Caco-2 (cell line): ENCODE results near the gene DDX28. TPM values are rescaled to one million over a fixed set of nuclear protein-coding genes. Genes with fewer than 3 reads are reported as not detected.

Experiments
- BruUV-seq: library from RNA; stranded (reverse); fragments of 400-500 nt; replicated peaks from 2 replicates; lab custom pipeline; 2021; lab: Mats Ljungman, UMichigan
- CTCF ChIA-PET: fragments of 300-600 bp; sonication (Branson Sonifier 250); formaldehyde crosslinking; loops from one replicate; lab custom pipeline; 2022; ENCODE audit warnings: antibody characterized with exemption; lab: Charles Lee
- POLR2A ChIA-PET: fragments of 300-600 bp; sonication (Branson Sonifier 250); formaldehyde crosslinking; loops from one replicate; lab custom pipeline; 2022; ENCODE audit warnings: antibody characterized with exemption; lab: Charles Lee
- DNase-seq, 2 experiments: peaks; one replicate each; pipeline versions ENCODE4 v3.0.0 to v3.0.0-alpha.2; 2020 to 2022
- H3K27me3 ChIP-seq: replicated peaks from 2 replicates; pipeline ENCODE4 v1.6.0; 2011; ENCODE audit warnings: low read length; ENCODE audit not compliant: control insufficient read depth, insufficient read depth
- H3K36me3 ChIP-seq: 2 replicates; pipeline ENCODE4 v1.5.1; 2011; ENCODE audit warnings: low read length; ENCODE audit not compliant: control insufficient read depth, insufficient read depth
- H3K4me1 ChIP-seq: fragments of 250-450 bp; sonication (Bioruptor Pico); 2 replicates; pipeline ENCODE4 v1.5.1; 2020; ENCODE audit warnings: mild to moderate bottlenecking
- H3K4me3 ChIP-seq: 2 replicates; pipeline ENCODE4 v1.5.1; 2011; ENCODE audit warnings: low read depth, mild to moderate bottlenecking, control low read depth, low read length
- H3K9me3 ChIP-seq: fragments of 250-450 bp; sonication (Bioruptor Pico); 2 replicates; pipeline ENCODE4 v1.5.1; 2020; ENCODE audit warnings: mild to moderate bottlenecking, moderate library complexity
- H3K27ac Mint-ChIP-seq: one replicate; pipeline ENCODE4 v1.8.0; 2022; ENCODE audit warnings: mixed read lengths; ENCODE audit not compliant: unreplicated experiment
- H3K27me3 Mint-ChIP-seq: one replicate; pipeline ENCODE4 v1.8.0; 2022; ENCODE audit warnings: mixed read lengths; ENCODE audit not compliant: insufficient read depth, unreplicated experiment
- H3K36me3 Mint-ChIP-seq: one replicate; pipeline ENCODE4 v1.8.0; 2022; ENCODE audit warnings: mild to moderate bottlenecking, mixed read lengths; ENCODE audit not compliant: insufficient read depth, unreplicated experiment
- H3K4me1 Mint-ChIP-seq: one replicate; pipeline ENCODE4 v1.8.0; 2022; ENCODE audit warnings: low read depth, mixed read lengths; ENCODE audit not compliant: unreplicated experiment
- H3K4me3 Mint-ChIP-seq: one replicate; pipeline ENCODE4 v1.8.0; 2022; ENCODE audit warnings: mild to moderate bottlenecking, moderate library complexity, mixed read lengths; ENCODE audit not compliant: unreplicated experiment
- H3K9me3 Mint-ChIP-seq: one replicate; pipeline ENCODE4 v1.8.0; 2022; ENCODE audit warnings: mixed read lengths; ENCODE audit not compliant: unreplicated experiment
- intact Hi-C: fragments of 100-400 bp; cut with micrococcal nuclease; formaldehyde crosslinking; loops from one replicate; pipeline ENCODE4 v1.10.0; 2022; ENCODE audit not compliant: unreplicated experiment
- total RNA-seq: library from RNA; stranded (reverse); gene quantifications from 2 replicates; pipeline ENCODE4 v1.2.3, GENCODE V29; 2022
- TF ChIP-seq, protein P1 (sequence below), 2 experiments: fragments of 200-600 bp in 1 of 2; IDR thresholded peaks; 1 replicate in 1 of 2; 2 replicates in 1 of 2; pipeline versions ENCODE4 v1.5.1 to v1.8.0; 2011 to 2022; ENCODE audit warnings: antibody characterized with exemption in 1 of 2, control low read depth in 1 of 2, inconsistent platforms in 1 of 2, low read depth in 1 of 2, low read length in 1 of 2, mild to moderate bottlenecking in 1 of 2, moderate library complexity in 1 of 2; ENCODE audit not compliant: insufficient read depth in 1 of 2, severe bottlenecking in 1 of 2, unreplicated experiment in 1 of 2

DDX28 gene
- total RNA-seq, 1 experiment from 2014 or later, result 17.1 TPM

- no TSS peak for BruUV-seq
- TF ChIP-seq, protein P1, sequence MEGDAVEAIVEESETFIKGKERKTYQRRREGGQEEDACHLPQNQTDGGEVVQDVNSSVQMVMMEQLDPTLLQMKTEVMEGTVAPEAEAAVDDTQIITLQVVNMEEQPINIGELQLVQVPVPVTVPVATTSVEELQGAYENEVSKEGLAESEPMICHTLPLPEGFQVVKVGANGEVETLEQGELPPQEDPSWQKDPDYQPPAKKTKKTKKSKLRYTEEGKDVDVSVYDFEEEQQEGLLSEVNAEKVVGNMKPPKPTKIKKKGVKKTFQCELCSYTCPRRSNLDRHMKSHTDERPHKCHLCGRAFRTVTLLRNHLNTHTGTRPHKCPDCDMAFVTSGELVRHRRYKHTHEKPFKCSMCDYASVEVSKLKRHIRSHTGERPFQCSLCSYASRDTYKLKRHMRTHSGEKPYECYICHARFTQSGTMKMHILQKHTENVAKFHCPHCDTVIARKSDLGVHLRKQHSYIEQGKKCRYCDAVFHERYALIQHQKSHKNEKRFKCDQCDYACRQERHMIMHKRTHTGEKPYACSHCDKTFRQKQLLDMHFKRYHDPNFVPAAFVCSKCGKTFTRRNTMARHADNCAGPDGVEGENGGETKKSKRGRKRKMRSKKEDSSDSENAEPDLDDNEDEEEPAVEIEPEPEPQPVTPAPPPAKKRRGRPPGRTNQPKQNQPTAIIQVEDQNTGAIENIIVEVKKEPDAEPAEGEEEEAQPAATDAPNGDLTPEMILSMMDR (IDR thresholded peaks at IDR 0.05; ENCODE audit: insufficient read depth in 1 of 2, low read depth in 1 of 2, low read length in 1 of 2, severe bottlenecking in 1 of 2, unreplicated experiment in 1 of 2), result no peak
- no peaks in the 10 kb centered on the region for H3K27me3 ChIP-seq
- no peaks in the 10 kb centered on the region for H3K36me3 Mint-ChIP-seq
- CTCF ChIA-PET, result interaction anchor here (0.6 kb wide), 1 partner anchor 9 kb away, joined by 3 read pairs; no protein-coding TSS in a partner anchor
- H3K4me1 ChIP-seq, result no peaks in the 10 kb centered on the region
- no peak overlapping the region for H3K4me3 Mint-ChIP-seq
- no peak overlapping the region for H3K27ac Mint-ChIP-seq
- intact Hi-C loops, result no loop called here
- H3K9me3 ChIP-seq, result no peaks in the 10 kb centered on the region
- no peaks in the 10 kb centered on the region for H3K4me1 Mint-ChIP-seq
- DNase-seq, result no peak
- no peak overlapping the region for H3K4me3 ChIP-seq
- H3K27me3 Mint-ChIP-seq, result peaks cover 6% of the 10 kb centered on the region
- no peaks in the 10 kb centered on the region for H3K36me3 ChIP-seq
- H3K9me3 Mint-ChIP-seq, result no peaks in the 10 kb centered on the region
- POLR2A ChIA-PET, result interaction anchor here (0.6 kb wide), 1 partner anchor 15 kb away, joined by 4 read pairs; no protein-coding TSS in a partner anchor
Measured at GRCh38 chr16:68009157-68009735, 13.8 kb downstream of the DDX28 start.

DNA sequence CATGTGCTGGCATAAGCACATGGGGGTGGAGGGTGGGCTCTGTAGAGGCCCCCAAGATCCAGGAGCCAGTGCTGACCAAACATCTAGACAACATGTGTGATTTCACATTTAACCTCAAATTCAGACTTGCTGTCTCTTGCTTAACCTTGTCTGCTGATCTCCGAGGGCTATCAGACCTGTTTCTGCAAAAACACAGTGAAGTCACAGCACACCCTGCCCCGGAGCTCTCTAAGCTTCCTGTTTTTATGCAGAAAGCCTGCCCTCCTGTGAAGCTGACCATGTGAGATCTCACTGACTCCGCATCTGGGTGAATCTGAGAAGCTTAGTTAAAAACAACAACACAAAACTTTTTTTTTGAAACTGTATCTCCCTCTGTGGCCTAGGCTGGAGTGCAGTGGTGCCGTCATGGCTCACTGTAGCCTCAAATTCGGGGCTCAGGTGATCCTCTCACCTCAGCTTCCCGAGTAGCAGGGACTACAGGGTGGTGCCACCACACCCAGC, 17.2 kb downstream of the DDX28 start:
- Mint-ChIP-seq H3K36me3 (no peaks in the 10 kb centered on the region), H3K4me1 (no peaks in the 10 kb centered on the region), H3K27me3 (peaks cover 3% of the 10 kb centered on the region), H3K27ac (no peak overlapping the region), H3K9me3 (no peaks in the 10 kb centered on the region), H3K4me3 (no peak overlapping the region)
- H3K36me3 ChIP-seq, result no peaks in the 10 kb centered on the region
- no peaks in the 10 kb centered on the region for H3K4me1 ChIP-seq
- CTCF ChIA-PET, result interaction anchor here (1.1 kb wide), 1 partner anchor 70 kb away, joined by 3 read pairs; no protein-coding TSS in a partner anchor
- no TSS peak for BruUV-seq
- H3K27me3 ChIP-seq, result no peaks in the 10 kb centered on the region
- no peaks in the 10 kb centered on the region for H3K9me3 ChIP-seq
- no peak overlapping the region for H3K4me3 ChIP-seq
- intact Hi-C loops, result no loop called here
- POLR2A ChIA-PET, result no interaction called here
- DNase-seq, result no peak
- TF ChIP-seq, protein P1 (IDR thresholded peaks at IDR 0.05; ENCODE audit: insufficient read depth in 1 of 2, low read depth in 1 of 2, low read length in 1 of 2, severe bottlenecking in 1 of 2, unreplicated experiment in 1 of 2), result no peak

DNA sequence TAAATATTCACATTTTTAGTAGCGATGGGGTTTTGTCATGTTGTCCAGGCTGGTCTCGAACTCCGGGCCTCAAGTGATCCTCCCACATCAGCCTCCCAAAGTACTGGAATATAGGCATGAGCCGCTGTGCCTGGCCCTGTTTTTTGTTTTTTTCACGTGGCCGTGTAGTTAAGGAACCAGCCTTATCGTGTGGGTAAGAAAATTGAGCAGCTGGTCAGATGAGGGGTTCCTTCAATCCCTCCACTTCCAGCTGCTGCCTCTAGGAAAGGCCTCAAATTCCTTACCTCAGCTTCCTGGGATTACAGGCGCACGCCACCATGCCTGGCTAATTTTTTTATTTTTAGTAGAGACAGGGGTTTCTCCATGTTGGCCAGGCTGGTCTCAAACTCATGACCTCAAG, 17.8 kb downstream of the DDX28 start:
- intact Hi-C loops, result no loop called here
- Mint-ChIP-seq H3K4me3 (no peak overlapping the region), H3K27me3 (peaks cover 3% of the 10 kb centered on the region), H3K9me3 (no peaks in the 10 kb centered on the region), H3K36me3 (no peaks in the 10 kb centered on the region), H3K27ac (no peak overlapping the region), H3K4me1 (no peaks in the 10 kb centered on the region)
- H3K36me3 ChIP-seq, result no peaks in the 10 kb centered on the region
- no peak for DNase-seq
- TF ChIP-seq, protein P1 (IDR thresholded peaks at IDR 0.05; ENCODE audit: insufficient read depth in 1 of 2, low read depth in 1 of 2, low read length in 1 of 2, severe bottlenecking in 1 of 2, unreplicated experiment in 1 of 2), result no peak
- POLR2A ChIA-PET, result no interaction called here
- no peak overlapping the region for H3K4me3 ChIP-seq
- H3K9me3 ChIP-seq, result no peaks in the 10 kb centered on the region
- no peaks in the 10 kb centered on the region for H3K4me1 ChIP-seq
- no TSS peak for BruUV-seq
- no peaks in the 10 kb centered on the region for H3K27me3 ChIP-seq
- CTCF ChIA-PET, result interaction anchor here (1.1 kb wide), 1 partner anchor 69 kb away, joined by 3 read pairs; no protein-coding TSS in a partner anchor
